B cell (primary cell): ENCODE measurements around the gene LCN9. TPM values are rescaled to one million over a fixed set of nuclear protein-coding genes. Genes with fewer than 3 reads are reported as not detected.

Source experiments
- ATAC-seq: fragments of 200-7000 bp; cut with Tn5 transposase; one replicate; pipeline ENCODE4 v1.10.0; 2021; ENCODE audit warnings: low read depth, mild to moderate bottlenecking, moderate number of reproducible peaks, moderate library complexity
- CTCF ChIA-PET: fragments of 350-600 bp; sonication (Branson Sonifier 250); formaldehyde crosslinking; loops from one replicate; lab custom pipeline; 2021; ENCODE audit warnings: antibody characterized with exemption, inconsistent platforms; lab: Charles Lee
- POLR2A ChIA-PET: fragments of 350-600 bp; sonication (Branson Sonifier 250); formaldehyde crosslinking; loops from one replicate; lab custom pipeline; 2021; ENCODE audit warnings: antibody characterized with exemption; lab: Charles Lee
- DNase-seq: peaks from one replicate; pipeline ENCODE4 v3.0.0; 2013
- H2AFZ ChIP-seq: 2 replicates; pipeline ENCODE4 v1.6.1; 2012; ENCODE audit warnings: mild to moderate bottlenecking, low read depth, low read length; ENCODE audit not compliant: insufficient read depth, poor library complexity, severe bottlenecking
- H3K27ac ChIP-seq, 2 donors: 1 replicate in 1 of 2; 2 replicates in 1 of 2; pipeline ENCODE4 v1.5.1; 2012 to 2013; ENCODE audit warnings: low read length in 2 of 2, mild to moderate bottlenecking in 2 of 2, moderate library complexity in 1 of 2
- H3K27me3 ChIP-seq, 4 experiments: fragments of 200-600 bp in 1 of 4; sonication (generic) in 1 of 4; replicated peaks in 1 of 4; 1 replicate in 2 of 4; 2 replicates in 2 of 4; pipeline versions ENCODE4 v1.6.1 to v1.7.0; 2013 to 2016; ENCODE audit warnings: low read length in 3 of 4, mild to moderate bottlenecking in 2 of 4, mixed read lengths in 1 of 4, moderate library complexity in 1 of 4; ENCODE audit not compliant: insufficient read depth in 4 of 4, control insufficient read depth in 3 of 4; ENCODE audit errors: control extremely low read depth in 1 of 4
- H3K36me3 ChIP-seq, 2 experiments: replicated peaks in 1 of 2; 1 replicate in 1 of 2; 2 replicates in 1 of 2; pipeline versions ENCODE4 v1.6.1 to v1.7.1; 2013; ENCODE audit warnings: low read length in 1 of 2; ENCODE audit not compliant: insufficient read depth in 2 of 2, control insufficient read depth in 1 of 2; ENCODE audit errors: control extremely low read depth in 1 of 2, extremely low read depth in 1 of 2
- H3K4me1 ChIP-seq, 2 donors: fragments of 200-600 bp in 1 of 2; sonication (generic) in 1 of 2; 1 replicate in 1 of 2; 2 replicates in 1 of 2; pipeline versions ENCODE4 v1.5.1 to v1.6.1; 2013 to 2017; ENCODE audit warnings: low read length in 2 of 2; ENCODE audit not compliant: control insufficient read depth in 2 of 2, insufficient read depth in 2 of 2
- H3K4me2 ChIP-seq: replicated peaks from 2 replicates; pipeline ENCODE3; 2012; ENCODE audit warnings: mild to moderate bottlenecking, low read depth, low read length; ENCODE audit not compliant: poor library complexity, severe bottlenecking
- H3K4me3 ChIP-seq, 5 experiments: fragments of 200-600 bp in 1 of 5; sonication (generic) in 1 of 5; 1 replicate in 3 of 5; 2 replicates in 2 of 5; pipeline versions ENCODE4 v1.5.1 to v1.7.0; 2011 to 2016; ENCODE audit warnings: low read length in 4 of 5, mild to moderate bottlenecking in 4 of 5, low read depth in 2 of 5, control low read depth in 1 of 5, moderate library complexity in 1 of 5; ENCODE audit not compliant: insufficient read depth in 1 of 5; ENCODE audit errors: control extremely low read depth in 1 of 5, extremely low read depth in 1 of 5
- H3K79me2 ChIP-seq: fragments of 200-600 bp; sonication (generic); one replicate; pipeline ENCODE4 v1.6.0; 2016; ENCODE audit warnings: low read length; ENCODE audit not compliant: control insufficient read depth, insufficient read depth
- H3K9ac ChIP-seq: fragments of 200-600 bp; sonication (generic); 2 replicates; pipeline ENCODE4 v1.6.1; 2017; ENCODE audit warnings: mild to moderate bottlenecking, low read length, moderate library complexity
- H3K9me3 ChIP-seq, 3 donors: one replicate each; pipeline versions ENCODE4 v1.6.1 to v1.7.1; 2013; ENCODE audit warnings: low read length in 2 of 3; ENCODE audit not compliant: control insufficient read depth in 2 of 3, insufficient read depth in 1 of 3; ENCODE audit errors: control extremely low read depth in 1 of 3
- H4K20me1 ChIP-seq: 2 replicates; pipeline ENCODE4 v1.6.0; 2012; ENCODE audit warnings: mild to moderate bottlenecking, low read length; ENCODE audit not compliant: insufficient read depth, control insufficient read depth, poor library complexity, severe bottlenecking
- H3K27ac Mint-ChIP-seq: one replicate; pipeline ENCODE4 v1.8.0; 2021; ENCODE audit warnings: mixed read lengths
- H3K27me3 Mint-ChIP-seq: one replicate; pipeline ENCODE4 v1.8.0; 2021; ENCODE audit warnings: mixed read lengths
- H3K4me1 Mint-ChIP-seq: one replicate; pipeline ENCODE4 v1.8.0; 2021; ENCODE audit warnings: mixed read lengths
- H3K4me3 Mint-ChIP-seq: one replicate; pipeline ENCODE4 v1.8.0; 2021; ENCODE audit warnings: mixed read lengths
- H3K9me3 Mint-ChIP-seq: one replicate; pipeline ENCODE4 v1.8.0; 2022; ENCODE audit warnings: mixed read lengths; ENCODE audit not compliant: insufficient read depth
- CTCF ChIP-seq: fragments of 200-600 bp; IDR thresholded peaks from one replicate; pipeline ENCODE4 v1.8.0; 2022; ENCODE audit warnings: antibody characterized with exemption, mild to moderate bottlenecking
- EZH2 ChIP-seq: IDR thresholded peaks from 2 replicates; pipeline ENCODE4 v1.6.1; 2012; ENCODE audit warnings: borderline replicate concordance, low read depth, mild to moderate bottlenecking, moderate library complexity, low read length; ENCODE audit not compliant: insufficient read depth, poor library complexity, severe bottlenecking
- WGBS: methylation state at CpG from one replicate; pipeline ENCODE4 v1.1.5; 2013; ENCODE audit warnings: missing lambda C conversion rate; ENCODE audit not compliant: insufficient coverage; 5-methylcytosine and 5-hydroxymethylcytosine counted together
- intact Hi-C: fragments of 100-400 bp; cut with micrococcal nuclease; formaldehyde crosslinking; loops from one replicate; pipeline ENCODE4 v1.10.0; 2022
- polyA plus RNA-seq: library from polyadenylated mRNA; depleted of rRNA; stranded (reverse); fragments of >200 nt; gene quantifications from 2 replicates; pipeline ENCODE4 v1.2.3, GENCODE V29; 2012
- total RNA-seq, 2 donors: library from RNA; stranded (reverse); fragments of 120-200 nt in 1 of 2; gene quantifications; 1 replicate in 1 of 2; 2 replicates in 1 of 2; pipeline versions ENCODE4 v1.2.3 to v1.2.4, GENCODE V29; 2013 to 2022

Gene LCN9
- total and polyA plus RNA-seq, 2 donors (not counting 1 experiment from before 2014, with no cell fraction given): not detected

DNA sequence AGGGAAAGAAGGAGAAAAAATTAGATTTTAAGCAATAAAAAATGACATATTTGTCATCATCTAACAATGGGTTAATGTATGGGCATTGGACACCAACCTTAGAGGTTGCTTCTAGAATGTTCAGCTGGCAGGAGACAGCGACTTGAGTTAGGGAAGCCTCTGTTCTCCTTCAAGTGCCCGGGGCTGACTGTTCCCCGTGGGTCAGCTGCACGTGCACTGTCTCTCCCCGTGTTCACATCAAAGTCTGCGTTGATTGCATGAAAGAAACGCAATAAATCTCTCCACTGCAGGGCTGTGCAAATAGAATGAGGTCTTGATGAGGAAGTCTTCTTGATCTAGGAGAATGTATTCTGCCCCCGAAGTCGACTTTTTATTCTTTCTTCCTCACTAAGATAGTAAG, 23.9 kb upstream of the LCN9 start, which contains the start of gene GLT6D1:
Gene GLT6D1, minus strand, starts transcription at position 345 of the 400 bp plus-strand sequence. CDS start 353 bp downstream, outside the sequence.
- H3K9me3 Mint-ChIP-seq: peaks cover 3% of the 10 kb centered on the region
- CTCF ChIA-PET: no interaction called here
- H3K27ac Mint-ChIP-seq: no peak within 1 kb of the TSS

DNA sequence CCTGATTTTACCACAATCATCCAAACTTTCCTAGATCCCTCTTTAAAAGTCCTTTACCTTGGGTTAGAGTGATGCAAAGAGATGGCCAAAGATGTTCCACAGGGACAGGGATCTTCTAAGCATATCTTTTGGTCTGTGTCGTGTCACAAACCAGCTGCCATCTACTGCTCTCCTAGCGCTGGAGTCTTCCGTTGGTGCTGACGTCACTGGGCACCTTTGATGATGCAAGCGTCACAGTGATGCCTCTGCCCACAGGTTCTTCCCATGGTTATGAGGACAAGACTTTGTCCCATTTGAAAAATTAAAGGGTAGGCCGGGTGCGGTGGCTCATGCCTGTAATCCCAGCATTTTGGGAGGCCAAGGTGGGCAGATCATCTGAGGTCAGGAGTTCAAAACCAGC, 22.1 kb upstream of the LCN9 start:
- no peak overlapping the region for H3K27ac Mint-ChIP-seq
- no peaks in the 10 kb centered on the region for H3K27me3 ChIP-seq
- no peaks in the 10 kb centered on the region for H3K4me1 Mint-ChIP-seq
- POLR2A ChIA-PET: no interaction called here
- no peak overlapping the region for H3K27ac ChIP-seq
- H3K4me3 Mint-ChIP-seq: no peak overlapping the region
- intact Hi-C loops: no loop called here
- H4K20me1 ChIP-seq: no peaks in the 10 kb centered on the region
- peaks cover 21% of the 10 kb centered on the region for H3K27me3 Mint-ChIP-seq
- H3K79me2 ChIP-seq: no peaks in the 10 kb centered on the region
- no peak overlapping the region for H3K4me3 ChIP-seq
- H3K4me1 ChIP-seq: no peaks in the 10 kb centered on the region
- H3K9me3 Mint-ChIP-seq: peaks cover 14% of the 10 kb centered on the region
- TF ChIP-seq EZH2: no peak
- no peak for TF ChIP-seq CTCF
- H2AFZ ChIP-seq: no peak overlapping the region
- no peak overlapping the region for H3K9ac ChIP-seq
- ATAC-seq (no peak), DNase-seq (no peak)
- CTCF ChIA-PET: interaction anchor here (1.0 kb wide), 1 partner anchor 39 kb away, joined by 3 read pairs; no protein-coding TSS in a partner anchor
- no peaks in the 10 kb centered on the region for H3K36me3 ChIP-seq
- WGBS: 81% methylated on average over 7 of the region's 7 CpGs
- peaks cover 0 to 13% (median 12%) of the 10 kb centered on the region in 3 donors for H3K9me3 ChIP-seq
- no peak overlapping the region for H3K4me2 ChIP-seq

More for the DNA sequence above, 23.9 kb upstream of the LCN9 start, which contains the start of gene GLT6D1:
- Histone ChIP-seq H2AFZ (no peak within 1 kb of the TSS), H3K27me3 (no peaks in the 10 kb centered on the region), H3K79me2 (no peaks in the 10 kb centered on the region), H3K9ac (no peak within 1 kb of the TSS), H3K4me1 (no peaks in the 10 kb centered on the region), H3K36me3 (no peaks in the 10 kb centered on the region), H3K27ac (no peak within 1 kb of the TSS), H4K20me1 (no peaks in the 10 kb centered on the region), H3K4me3 (no peak within 1 kb of the TSS), H3K4me2 (no peak within 1 kb of the TSS), H3K9me3 (peaks cover 0 to under 1% (median under 1%) of the 10 kb centered on the region in 3 donors)
- POLR2A ChIA-PET: no interaction called here
- H3K27me3 Mint-ChIP-seq: peaks cover 32% of the 10 kb centered on the region
- TF ChIP-seq EZH2 (no peak), CTCF (no peak)
- H3K4me3 Mint-ChIP-seq: no peak within 1 kb of the TSS
- intact Hi-C loops: no loop called here
- no peak for ATAC-seq
- no peak for DNase-seq
- no peaks in the 10 kb centered on the region for H3K4me1 Mint-ChIP-seq
- 90% methylated on average over 5 of the region's 9 CpGs for WGBS
